Right lobe of liver (tissue), 6 donors: ENCODE results near the gene OBP2B. TPM values are rescaled to one million over a fixed set of nuclear protein-coding genes. Genes with fewer than 3 reads are reported as not detected.

Experiments used
- ATAC-seq, 4 donors: fragments of 200-7000 bp; cut with Tn5 transposase; one replicate each; pipeline ENCODE4 v1.9.1; 2020; ENCODE audit warnings: mild to moderate bottlenecking in 4 of 4, moderate library complexity in 4 of 4
- DNase-seq, 3 donors: peaks; one replicate each; pipeline ENCODE4 v3.0.0-alpha.2; 2020
- H3K27ac ChIP-seq, 3 donors: fragments of 200-600 bp; one replicate each; pipeline ENCODE4 v1.8.0; 2022
- H3K27me3 ChIP-seq, 2 donors: fragments of 200-600 bp; one replicate each; pipeline ENCODE4 v1.8.0; 2022
- H3K36me3 ChIP-seq, 4 donors: fragments of 200-600 bp; sonication (generic) in 1 of 4; one replicate each; pipeline versions ENCODE4 v1.5.1 to v1.8.0; 2017 to 2022; ENCODE audit warnings: control low read depth in 1 of 4
- H3K4me1 ChIP-seq, 4 donors: fragments of 200-600 bp; sonication (generic) in 1 of 4; one replicate each; pipeline versions ENCODE4 v1.5.1 to v1.8.0; 2017 to 2022; ENCODE audit warnings: control low read depth in 1 of 4
- H3K4me3 ChIP-seq, 3 donors: fragments of 200-600 bp; one replicate each; pipeline ENCODE4 v1.8.0; 2022
- H3K9me3 ChIP-seq, 4 donors: fragments of 200-600 bp; sonication (generic) in 1 of 4; one replicate each; pipeline versions ENCODE4 v1.5.1 to v1.8.0; 2017 to 2022; ENCODE audit warnings: control low read depth in 1 of 4
- POLR2A ChIP-seq: fragments of 450-650 bp; IDR thresholded peaks from one replicate; pipeline ENCODE4 v1.6.1; 2017; ENCODE audit warnings: antibody characterized with exemption, mild to moderate bottlenecking
- WGBS: methylation state at CpG from one replicate; pipeline ENCODE4 v1.1.6; 2018; ENCODE audit warnings: low coverage, low lambda C conversion rate; ENCODE audit not compliant: insufficient coverage; ENCODE audit errors: missing lambda C conversion rate; 5-methylcytosine and 5-hydroxymethylcytosine counted together
- intact Hi-C, 2 donors: fragments of 100-400 bp; cut with DNase I; formaldehyde crosslinking; loops; one replicate each; pipeline versions ENCODE4 v1.11.2 to v1.14.1; 2022
- total RNA-seq, 6 experiments: library from RNA; depleted of rRNA in 2 of 6; stranded (reverse); fragments of >200 nt in 2 of 6; fragmentation: NEBNext Ultra II Directional in 3 of 6; extraction: Animal tissue kit (Norgen Biotek cat#: 25700) in 3 of 6; gene quantifications; one replicate each; pipeline versions ENCODE4 v1.1.0 to v1.2.4, GENCODE V29; 2016 to 2023
- TF ChIP-seq, protein P1 (sequence below), 4 donors: fragments of 200-600 bp in 3 of 4; fragments of 450-650 bp in 1 of 4; IDR thresholded peaks; one replicate each; pipeline versions ENCODE4 v1.5.1 to v1.8.0; 2016 to 2022; ENCODE audit warnings: antibody characterized with exemption in 4 of 4, mild to moderate bottlenecking in 2 of 4
- donor health status: DM: no; HTN: yes; CAD: no.
- donor health status: DM: no; HTN: no; CAD: no.
- donor health status: DM: no; HTN: no; CAD: no.
- donor health status: DM: no; HTN: yes; CAD: no.
- donor health status: DM: no; HTN: yes; CAD: no.

OBP2B gene
- total RNA-seq, 6 experiments from 2014 or later, result not detected

DNA sequence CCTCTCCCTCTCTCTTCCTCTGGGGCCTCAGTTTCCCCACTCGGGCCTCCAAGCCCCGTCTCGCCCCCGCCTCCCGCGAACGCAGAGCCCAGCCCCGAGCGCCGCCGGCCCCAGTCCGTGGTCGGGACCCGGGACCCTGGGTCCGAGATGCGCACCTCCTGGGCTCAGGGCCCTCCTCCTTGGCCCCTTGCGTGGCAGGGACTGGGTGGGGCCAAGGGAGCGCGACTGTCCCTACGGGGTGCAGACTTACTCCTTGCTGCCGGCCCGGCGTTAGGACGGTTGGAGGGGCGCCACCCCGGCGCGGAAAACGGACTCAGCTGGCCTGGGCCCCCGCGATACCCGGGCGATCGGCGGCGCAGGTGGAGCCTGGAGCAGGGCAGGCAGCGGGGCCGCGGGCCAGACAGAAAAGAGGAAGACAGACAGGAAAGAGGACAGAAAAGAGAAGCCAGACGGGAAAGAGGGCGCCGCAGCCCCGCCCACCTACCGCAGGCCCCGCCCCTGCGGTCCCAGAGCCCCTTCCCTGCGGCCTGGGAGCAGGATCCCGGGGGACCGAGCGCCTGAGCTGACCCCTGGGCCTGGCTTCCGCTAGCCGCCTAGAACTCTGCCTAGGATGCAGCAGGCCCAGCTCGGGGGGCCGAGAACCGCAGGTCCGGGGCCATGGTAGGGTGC is 45.4 kb downstream of the OBP2B start, which contains the start of gene GBGT1:
Gene GBGT1 (minus strand): TSS at position 411 of the 669 bp plus-strand sequence. CDS start 1,502 bp downstream, outside the sequence.
- intact Hi-C loops, result no loop called here
- TF ChIP-seq, protein P1, sequence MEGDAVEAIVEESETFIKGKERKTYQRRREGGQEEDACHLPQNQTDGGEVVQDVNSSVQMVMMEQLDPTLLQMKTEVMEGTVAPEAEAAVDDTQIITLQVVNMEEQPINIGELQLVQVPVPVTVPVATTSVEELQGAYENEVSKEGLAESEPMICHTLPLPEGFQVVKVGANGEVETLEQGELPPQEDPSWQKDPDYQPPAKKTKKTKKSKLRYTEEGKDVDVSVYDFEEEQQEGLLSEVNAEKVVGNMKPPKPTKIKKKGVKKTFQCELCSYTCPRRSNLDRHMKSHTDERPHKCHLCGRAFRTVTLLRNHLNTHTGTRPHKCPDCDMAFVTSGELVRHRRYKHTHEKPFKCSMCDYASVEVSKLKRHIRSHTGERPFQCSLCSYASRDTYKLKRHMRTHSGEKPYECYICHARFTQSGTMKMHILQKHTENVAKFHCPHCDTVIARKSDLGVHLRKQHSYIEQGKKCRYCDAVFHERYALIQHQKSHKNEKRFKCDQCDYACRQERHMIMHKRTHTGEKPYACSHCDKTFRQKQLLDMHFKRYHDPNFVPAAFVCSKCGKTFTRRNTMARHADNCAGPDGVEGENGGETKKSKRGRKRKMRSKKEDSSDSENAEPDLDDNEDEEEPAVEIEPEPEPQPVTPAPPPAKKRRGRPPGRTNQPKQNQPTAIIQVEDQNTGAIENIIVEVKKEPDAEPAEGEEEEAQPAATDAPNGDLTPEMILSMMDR (IDR thresholded peaks at IDR 0.05), result no peak
- peak; percentile 32 for TF ChIP-seq POLR2A
- no peaks in the 10 kb centered on the region for H3K36me3 ChIP-seq
- peak within 1 kb of the TSS in 2 of 3 donors; percentile 29 to 44 for H3K27ac ChIP-seq
- no peaks in the 10 kb centered on the region for H3K9me3 ChIP-seq
- H3K27me3 ChIP-seq, result no peaks in the 10 kb centered on the region
- ATAC-seq (peak; percentile 46 to 70 (median 61)), DNase-seq (peak; percentile 68 to 72 (median 71))
- peak within 1 kb of the TSS; percentile 46 to 56 (median 46) for H3K4me3 ChIP-seq
- WGBS, result 5% methylated on average over 29 of the region's 56 CpGs
- peaks cover 0 to 6% (median 0%) of the 10 kb centered on the region in 4 donors for H3K4me1 ChIP-seq

DNA sequence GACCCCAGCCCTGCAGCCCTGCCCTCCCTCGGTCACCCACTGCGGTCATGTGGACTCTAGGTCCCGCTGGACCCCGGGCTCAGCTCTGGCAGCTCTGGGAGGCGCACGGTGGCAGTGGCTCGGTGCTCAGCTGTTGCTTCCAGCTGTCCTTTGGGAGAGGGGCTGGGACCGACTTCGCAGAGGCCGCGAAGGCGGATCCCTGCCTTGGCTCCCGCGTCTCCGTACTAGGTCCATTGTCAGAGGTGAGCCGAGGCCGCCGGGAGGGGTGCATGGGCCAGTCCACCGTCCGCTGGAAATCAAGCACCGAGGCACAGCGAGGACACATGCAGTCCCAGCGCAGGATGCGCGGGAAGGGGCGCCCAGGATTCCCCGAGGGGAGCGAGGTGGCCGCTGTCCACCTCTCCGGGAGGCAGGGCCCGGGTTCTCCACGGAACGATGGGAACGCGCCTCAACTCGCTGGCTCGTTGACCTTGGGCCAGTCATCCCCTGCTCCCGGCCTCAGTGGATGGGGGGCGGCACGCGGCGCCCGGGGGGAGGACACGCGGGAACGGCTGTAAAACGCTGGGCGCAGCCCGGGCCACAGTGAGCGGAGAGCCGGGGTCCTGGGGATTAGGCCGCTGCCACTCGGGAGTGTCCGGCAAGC is 46.1 kb downstream of the OBP2B start:
- H3K27me3 ChIP-seq, result no peaks in the 10 kb centered on the region
- H3K4me3 ChIP-seq, result peak overlapping the region; percentile 46 to 56 (median 46)
- H3K4me1 ChIP-seq, result peaks cover 0 to 6% (median 0%) of the 10 kb centered on the region in 4 donors
- intact Hi-C loops, result no loop called here
- no peak for TF ChIP-seq POLR2A
- TF ChIP-seq, protein P1 (IDR thresholded peaks at IDR 0.05), result no peak
- no peaks in the 10 kb centered on the region for H3K36me3 ChIP-seq
- no peaks in the 10 kb centered on the region for H3K9me3 ChIP-seq
- WGBS, result 13% methylated on average over 3 of the region's 54 CpGs
- peak overlapping the region in 2 of 3 donors; percentile 29 to 44 for H3K27ac ChIP-seq
- ATAC-seq (no peak), DNase-seq (no peak)

DNA sequence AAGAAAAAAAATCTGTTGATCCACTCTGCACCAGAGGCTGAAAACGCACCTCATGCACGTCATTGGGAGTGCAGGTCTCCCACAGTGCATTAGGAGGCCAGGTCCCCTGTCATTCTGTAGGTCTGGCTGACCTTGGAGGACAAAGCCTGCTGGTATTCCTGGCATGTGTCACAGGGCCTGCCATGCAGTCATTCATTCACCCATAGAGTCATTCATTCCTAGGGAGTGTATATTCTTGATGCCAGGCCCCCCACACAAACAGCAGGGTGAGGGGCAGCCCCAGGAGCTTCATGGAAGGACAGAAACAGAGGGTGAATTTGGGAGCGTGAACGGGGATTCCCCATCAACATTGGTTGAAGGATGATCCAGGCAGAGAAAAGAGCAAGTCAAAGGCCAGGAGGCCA is 47.5 kb downstream of the OBP2B start:
- H3K4me3 ChIP-seq, result no peak overlapping the region
- peaks cover 0 to 6% (median 0%) of the 10 kb centered on the region in 4 donors for H3K4me1 ChIP-seq
- no peaks in the 10 kb centered on the region for H3K36me3 ChIP-seq
- intact Hi-C loops, result no loop called here
- ATAC-seq, result no peak
- DNase-seq, result no peak
- TF ChIP-seq, protein P1 (IDR thresholded peaks at IDR 0.05), result no peak
- TF ChIP-seq POLR2A, result no peak
- no peak overlapping the region for H3K27ac ChIP-seq
- 56% methylated on average over 4 of the region's 4 CpGs for WGBS
- H3K27me3 ChIP-seq, result no peaks in the 10 kb centered on the region
- no peaks in the 10 kb centered on the region for H3K9me3 ChIP-seq

DNA sequence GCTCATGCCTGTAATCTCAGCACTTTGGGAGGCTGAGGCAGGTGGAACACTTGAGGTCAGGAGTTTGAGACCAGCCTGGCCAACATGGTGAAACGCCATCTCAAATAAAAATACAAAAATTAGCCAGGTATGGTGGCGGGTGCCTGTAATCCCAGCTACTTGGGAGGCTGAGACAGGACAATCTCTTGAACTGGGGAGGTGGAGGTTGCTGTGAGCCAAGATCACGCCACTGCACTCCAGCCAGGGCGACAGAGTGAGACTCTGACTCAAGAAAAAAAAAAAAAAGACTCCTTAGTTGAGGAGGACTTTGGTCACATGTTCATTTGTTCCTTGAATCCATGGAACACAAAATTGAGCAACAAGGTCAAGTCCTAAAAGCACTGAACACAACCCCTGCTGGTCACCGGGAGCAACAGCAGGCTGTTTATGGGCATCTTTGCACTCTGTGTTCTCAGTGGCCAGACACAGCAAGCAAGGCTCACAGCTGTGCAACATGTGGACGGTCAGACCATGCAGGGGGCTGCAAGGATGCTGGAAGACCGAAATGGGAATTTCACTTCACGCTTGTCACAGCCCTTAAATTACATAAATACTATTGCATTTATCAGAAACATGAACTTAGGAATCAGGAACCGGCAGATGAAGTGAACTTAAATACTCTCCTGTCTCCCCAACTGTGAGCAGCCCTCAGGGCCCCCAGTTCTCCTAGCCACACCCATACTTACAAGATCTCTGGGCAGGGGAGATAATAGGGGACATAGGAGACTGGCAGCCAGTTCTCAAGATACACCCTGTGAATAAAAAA is 48.1 kb downstream of the OBP2B start:
- intact Hi-C loops, result no loop called here
- H3K4me1 ChIP-seq, result peaks cover 0 to 6% (median 0%) of the 10 kb centered on the region in 4 donors
- DNase-seq (peak in 1 of 3 donors; percentile 70), ATAC-seq (peak; percentile 85 to 89 (median 88))
- no peaks in the 10 kb centered on the region for H3K36me3 ChIP-seq
- H3K4me3 ChIP-seq, result no peak overlapping the region
- TF ChIP-seq POLR2A, result no peak
- TF ChIP-seq, protein P1 (IDR thresholded peaks at IDR 0.05), result peak; percentile 57 to 75 (median 66)
- no peaks in the 10 kb centered on the region for H3K9me3 ChIP-seq
- H3K27me3 ChIP-seq, result no peaks in the 10 kb centered on the region
- H3K27ac ChIP-seq, result no peak overlapping the region
- 40% methylated on average over 7 of the region's 9 CpGs for WGBS
